ENCODE results near the gene FOXK1.
"Not testable (repeated sequence)": the region's sequence is repeated elsewhere in the genome, so short reads cannot be mapped to it uniquely, and the experiment has no call there.

Gene FOXK1

GRCh38 chr7:4787947-4788626 is 106.0 kb downstream of the FOXK1 start:
- DNase-seq = no peak

DNA sequence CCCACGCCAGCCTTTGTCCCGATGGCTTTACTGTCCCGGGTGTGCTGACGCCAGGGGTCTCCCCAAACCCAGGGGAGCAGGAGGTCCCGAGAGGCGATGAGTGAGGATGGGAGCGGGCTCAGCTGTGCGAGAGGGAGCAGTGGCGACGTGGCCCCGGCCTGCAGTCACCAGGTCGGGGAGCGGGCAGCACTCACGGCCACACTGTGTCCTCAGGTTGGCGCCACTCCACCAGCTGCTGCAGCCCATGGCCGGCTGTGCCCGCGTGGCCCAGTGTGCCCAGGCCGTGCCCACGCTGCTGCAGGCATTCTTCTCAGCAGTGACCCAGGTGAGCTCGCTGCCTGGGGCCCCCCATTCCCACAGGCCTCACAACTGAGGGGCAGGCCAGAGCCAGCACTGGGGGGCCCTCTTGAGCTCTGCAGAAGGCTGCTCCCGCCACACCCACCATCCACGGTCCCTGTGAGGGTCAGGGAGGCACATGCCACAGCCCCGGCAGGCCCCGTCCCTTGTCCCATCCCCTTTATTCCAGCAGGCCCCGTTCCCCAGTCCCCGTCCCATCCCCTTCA is 106.6 kb downstream of the FOXK1 start:
- DNase-seq = no peak

- no peak for DNase-seq
Measured at GRCh38 chr7:4789194-4790077, 107.3 kb downstream of the FOXK1 start.

DNA sequence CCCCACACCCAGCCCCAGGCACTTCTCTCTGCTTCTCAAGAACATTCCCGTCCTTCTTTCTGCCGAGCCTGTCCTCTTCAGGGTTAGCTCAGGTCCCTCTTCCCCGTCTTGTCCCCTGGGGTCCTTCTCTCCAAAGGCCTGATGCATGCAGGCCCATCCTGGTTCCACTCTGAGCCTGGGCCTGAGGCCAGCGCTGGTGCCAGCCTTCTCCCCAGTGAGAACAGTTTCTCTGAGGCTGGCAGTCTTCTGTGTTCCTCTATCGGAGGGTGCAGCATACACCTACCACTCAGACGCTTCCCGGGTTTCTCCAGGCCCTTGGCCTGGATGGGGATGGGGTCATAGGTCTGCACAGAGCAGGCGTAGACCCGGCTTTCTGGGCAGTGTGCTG is 108.0 kb downstream of the FOXK1 start:
- DNase-seq = no peak

- DNase-seq = no peak
Measured at GRCh38 chr7:4790516-4790991, 108.5 kb downstream of the FOXK1 start.

DNA sequence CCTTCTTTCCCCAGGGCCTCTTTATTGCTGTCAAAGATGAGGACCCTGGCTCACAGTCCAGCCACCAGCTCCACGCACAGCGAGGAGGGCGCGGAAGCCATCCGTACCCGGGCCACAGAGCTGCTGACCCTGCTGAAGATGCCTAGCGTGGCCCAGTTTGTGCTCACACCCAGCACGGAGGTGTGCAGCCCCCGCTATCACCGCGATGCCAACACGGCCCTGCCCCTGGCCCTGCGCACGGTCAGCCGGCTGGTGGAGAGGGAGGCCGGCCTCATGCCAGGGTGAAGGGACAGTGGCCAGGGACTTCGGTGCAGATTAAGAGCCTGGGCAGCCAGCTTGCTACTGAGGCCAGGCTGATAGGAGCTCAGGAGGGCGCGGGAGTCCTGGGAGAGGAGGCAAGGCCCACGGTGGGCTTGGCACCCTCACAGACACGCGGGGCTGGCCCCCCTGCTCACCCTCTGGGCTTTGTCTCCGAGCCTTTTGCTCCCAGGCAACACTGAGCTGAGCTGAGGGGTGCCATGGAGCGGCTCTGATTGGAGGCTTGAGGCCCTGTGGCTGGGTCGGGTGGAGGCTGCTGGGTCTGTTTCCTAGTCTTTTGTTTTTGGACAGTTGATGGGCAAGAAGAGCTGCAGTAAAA is 109.1 kb downstream of the FOXK1 start:
- no peak for DNase-seq

DNA sequence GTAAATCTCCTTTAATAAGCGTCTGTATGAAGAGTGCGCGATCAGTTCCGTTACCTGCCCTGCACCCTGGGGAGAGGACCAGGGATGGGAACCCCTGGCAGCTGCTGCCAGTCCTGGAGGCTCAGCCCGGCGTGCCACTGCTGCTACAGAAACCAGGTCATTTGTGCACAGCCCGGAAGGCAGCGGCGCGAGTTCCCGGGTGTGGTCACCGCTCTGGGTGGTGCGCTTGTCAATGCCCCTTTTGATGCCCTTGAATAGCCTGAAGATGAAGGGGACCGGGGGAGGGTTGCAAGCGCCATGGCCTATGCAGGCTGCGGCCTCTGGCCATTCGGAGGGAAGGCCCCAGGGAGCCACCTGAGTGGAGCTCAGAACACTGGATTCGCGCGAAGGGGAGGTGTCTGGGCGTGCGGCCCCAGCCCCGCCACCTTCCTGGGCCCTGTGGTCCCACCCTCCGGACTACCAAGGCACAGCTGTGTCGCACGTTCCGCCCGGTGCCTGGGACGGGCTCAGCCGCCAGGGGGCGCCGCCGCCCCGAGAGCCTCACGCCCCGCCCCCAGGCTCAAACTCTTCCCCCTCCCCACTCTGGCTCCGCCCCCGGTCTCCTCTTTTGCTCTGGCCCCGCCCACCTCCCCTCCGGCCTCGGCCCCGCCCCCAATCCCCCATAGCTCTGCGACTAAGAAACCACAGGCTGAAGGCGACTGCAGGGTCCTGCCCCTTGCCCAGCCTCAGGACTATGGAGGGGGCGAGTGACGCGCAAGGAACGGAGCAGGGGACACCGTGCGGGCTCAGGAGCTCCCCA is 109.8 kb downstream of the FOXK1 start:
- DNase-seq = no peak

DNA sequence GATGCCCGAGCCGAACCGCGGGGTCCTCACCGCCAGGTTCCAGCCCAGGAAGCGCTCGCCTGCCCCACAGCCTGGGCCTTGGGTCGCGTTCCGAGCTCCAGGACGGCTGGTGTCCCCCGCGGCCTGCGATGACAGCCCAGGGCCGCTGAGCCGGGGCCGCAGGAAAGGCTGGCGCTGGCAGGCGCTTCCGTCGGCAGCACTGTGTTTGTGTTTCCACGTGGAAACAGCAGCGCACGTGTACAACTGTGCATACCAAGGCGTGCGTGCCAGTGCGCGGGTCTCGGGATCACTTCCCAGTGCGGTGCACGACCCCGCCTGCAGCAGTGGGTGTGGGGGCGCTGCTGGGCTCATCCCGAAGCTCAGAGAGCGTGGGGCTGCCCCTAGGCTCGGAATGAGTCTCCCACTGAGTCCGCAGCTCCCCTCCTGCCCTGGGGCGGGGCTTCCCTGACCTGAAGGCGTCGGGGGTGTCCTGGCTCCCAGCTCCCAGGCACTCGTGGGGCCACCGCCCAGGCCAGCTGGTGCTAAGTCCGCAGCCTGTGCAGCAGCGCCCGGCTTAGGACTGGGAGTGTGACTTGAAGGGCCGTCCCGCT is 110.5 kb downstream of the FOXK1 start:
- no peak for DNase-seq

GRCh38 chr7:4793385-4793993 is 111.4 kb downstream of the FOXK1 start:
- not testable (repeated sequence) for DNase-seq

- DNase-seq = not testable (repeated sequence)
Measured at GRCh38 chr7:4794171-4794570, 112.1 kb downstream of the FOXK1 start.

DNA sequence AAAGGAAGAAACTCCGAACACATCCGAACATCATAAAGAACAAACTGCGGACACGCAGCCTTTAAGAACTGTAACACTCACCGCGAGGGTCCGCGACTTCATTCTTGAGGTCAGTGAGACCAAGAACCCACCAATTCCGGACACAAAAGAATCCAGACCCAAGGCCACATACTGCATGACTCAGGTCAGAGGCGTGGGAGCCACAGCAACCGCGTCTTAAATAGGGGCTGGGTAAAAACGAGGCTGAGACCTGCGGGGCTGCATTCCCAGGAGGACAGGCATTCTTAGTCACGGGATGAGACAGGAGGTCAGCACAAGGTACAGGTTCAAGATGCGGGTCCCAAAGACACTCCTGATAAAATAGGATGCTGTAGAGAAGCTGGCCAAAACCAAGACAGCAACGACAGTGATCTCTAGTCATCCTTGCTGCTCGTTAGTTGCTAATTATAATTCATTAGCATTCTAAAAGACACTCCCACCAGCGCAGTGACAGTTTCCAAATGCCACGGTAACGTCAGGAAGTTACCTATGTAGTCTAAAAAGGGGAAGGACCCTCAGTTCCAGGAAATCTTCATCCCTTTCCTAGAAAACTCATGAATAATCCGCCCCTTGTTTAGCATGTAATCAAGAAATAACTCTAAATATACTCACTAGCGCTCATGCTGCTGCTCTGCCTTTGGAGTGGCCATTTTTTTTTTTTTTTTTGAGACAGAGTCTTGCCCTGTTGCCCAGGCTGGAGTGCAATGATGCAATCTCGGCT is 112.7 kb downstream of the FOXK1 start:
- DNase-seq = no peak

DNA sequence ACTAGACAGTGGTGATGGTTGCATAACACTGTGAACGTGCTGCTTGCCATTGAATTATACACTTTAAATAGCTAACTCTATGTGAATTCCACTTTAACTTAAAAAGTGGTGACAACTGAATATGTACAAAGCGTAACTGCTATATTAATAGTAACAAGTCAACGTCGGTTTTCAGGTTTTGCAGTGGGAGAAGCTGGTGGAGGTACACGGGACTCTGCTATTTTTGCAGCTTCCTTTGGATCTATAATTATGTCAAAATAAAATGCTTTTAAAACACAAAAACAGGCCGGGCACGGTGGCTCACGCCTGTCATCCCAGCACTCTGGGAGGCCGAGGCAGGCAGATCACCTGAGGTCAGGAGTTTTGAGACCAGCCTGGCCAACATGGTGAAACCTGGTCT is 114.4 kb downstream of the FOXK1 start:
- DNase-seq = no peak

DNA sequence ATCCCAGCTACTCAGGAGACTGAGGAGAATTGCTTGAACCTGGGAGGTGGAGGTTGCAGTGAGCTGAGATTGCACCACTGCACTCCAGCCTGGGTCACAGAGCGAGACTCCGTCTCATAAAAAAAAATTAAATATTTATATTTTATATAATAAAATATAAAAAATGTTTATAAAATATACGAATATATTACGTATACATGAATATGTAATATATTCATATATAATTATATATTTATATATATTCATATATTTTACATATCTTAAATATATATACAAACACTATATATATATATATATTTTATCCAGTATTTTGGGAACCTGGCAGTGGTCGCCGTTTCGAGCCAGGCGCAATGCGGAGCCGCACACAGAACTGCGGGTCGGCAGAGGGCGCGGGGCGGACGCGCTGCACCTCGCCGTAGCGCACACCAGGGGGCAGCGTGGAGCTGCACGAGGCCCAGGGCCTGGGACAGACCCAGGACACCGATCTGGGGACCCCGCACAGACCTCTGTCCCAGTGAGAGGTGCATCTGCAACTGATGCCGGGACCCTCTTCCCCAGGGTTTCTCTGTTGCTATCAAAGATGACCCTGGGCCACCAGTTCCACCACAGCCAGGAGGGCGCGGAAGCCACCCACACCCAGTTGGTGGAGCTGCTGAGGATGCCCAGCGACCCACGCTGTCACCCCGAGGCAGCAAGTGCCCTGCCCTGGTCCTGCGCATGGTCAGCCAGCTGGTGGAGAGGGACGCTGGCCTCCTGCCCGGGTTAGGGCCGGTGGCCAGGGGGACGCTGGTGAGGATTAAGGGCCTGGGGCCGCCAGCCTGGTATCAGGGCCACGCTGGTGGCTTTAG is 116.0 kb downstream of the FOXK1 start:
- DNase-seq = no peak

GRCh38 chr7:4798706-4799235 is 116.7 kb downstream of the FOXK1 start:
- no peak for DNase-seq

- DNase-seq = no peak
Measured at GRCh38 chr7:4799508-4800268, 117.6 kb downstream of the FOXK1 start.

DNA sequence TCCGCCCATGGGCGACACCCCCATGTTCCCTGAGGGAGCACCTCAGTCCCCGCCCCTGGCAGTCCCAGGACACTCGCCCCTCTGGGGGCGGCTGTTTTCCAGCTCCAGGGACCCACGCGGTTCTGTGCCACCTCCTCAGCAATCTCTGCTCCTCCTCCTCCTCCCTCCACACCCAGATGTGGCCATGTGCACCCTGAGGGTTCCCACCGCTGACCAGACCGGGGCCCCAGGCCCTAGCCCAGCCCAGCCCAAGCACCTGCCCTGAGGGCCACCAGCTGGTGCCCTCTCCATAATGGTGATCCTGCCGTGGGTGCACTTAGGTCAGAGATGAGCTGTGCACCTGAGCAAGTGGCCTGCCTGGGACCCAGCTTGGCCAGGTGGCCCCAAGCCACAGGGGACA is 118.4 kb downstream of the FOXK1 start:
- no peak for DNase-seq

- no peak for DNase-seq
Measured at GRCh38 chr7:4800926-4801838, 119.1 kb downstream of the FOXK1 start.

DNA sequence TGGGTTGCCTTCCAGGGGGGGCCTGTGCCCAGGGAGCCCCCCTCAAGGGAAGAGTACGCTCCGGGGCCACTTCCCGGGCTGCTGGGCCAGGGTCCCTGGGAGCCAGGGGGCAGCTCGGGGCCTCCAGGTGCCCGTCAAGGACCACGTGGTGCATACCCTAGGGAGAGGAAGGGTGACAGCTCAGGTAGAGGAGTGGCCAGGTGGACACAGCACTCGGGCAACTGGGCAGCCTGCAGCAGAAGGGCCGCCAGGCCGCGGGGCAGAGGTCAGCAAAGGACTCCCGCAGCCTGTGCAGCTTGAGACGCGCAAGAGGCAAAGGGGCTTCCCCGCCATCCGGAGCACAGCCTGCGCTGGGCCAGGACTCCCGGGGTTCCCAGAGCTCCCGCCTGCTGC is 119.7 kb downstream of the FOXK1 start:
- DNase-seq = no peak
